Measurements from ENCODE around the gene CNTFR. TPM values are rescaled to one million over a fixed set of nuclear protein-coding genes. Genes with fewer than 3 reads are reported as not detected.

Gene CNTFR
- total and polyA plus RNA-seq, 2 of the 8 experiments (the other 6 are each of a cell fraction or from before 2014, with no cell fraction given), result 1.2 to 4.2 TPM

DNA sequence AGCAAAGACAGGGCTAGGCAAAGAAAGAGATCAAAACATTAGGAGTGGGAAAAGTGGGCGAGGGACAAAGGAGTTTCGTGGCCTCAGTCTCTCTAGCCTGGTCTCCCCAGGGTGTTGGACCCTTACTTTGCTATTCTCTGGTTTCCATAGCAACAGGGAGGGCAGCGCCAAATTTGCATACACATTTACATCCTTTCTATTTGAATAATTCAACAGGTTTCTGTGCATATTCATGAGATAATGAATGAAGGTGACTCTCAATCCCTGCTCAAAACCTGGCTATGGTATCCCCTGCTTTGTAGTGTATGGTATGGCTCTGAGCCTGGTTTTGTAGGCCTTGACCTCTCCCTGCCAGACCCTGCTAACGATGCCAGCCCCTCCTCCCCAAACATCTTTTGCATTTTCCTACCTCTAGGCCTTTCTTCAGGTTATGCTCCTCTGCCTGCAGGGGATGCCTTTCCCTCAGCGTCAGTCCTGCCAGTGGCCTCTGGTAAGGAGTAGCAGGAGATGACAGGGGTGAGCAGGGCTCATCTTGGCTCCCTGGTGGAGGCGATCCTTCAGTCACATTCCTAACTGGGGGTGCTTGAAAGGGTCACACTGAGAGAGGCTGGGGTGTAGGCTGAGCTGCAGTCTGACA is 12.5 kb upstream of the CNTFR start (continued):
- TF ChIP-seq, protein P1, sequence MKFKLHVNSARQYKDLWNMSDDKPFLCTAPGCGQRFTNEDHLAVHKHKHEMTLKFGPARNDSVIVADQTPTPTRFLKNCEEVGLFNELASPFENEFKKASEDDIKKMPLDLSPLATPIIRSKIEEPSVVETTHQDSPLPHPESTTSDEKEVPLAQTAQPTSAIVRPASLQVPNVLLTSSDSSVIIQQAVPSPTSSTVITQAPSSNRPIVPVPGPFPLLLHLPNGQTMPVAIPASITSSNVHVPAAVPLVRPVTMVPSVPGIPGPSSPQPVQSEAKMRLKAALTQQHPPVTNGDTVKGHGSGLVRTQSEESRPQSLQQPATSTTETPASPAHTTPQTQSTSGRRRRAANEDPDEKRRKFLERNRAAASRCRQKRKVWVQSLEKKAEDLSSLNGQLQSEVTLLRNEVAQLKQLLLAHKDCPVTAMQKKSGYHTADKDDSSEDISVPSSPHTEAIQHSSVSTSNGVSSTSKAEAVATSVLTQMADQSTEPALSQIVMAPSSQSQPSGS (IDR thresholded peaks at IDR 0.05; ENCODE audit: low read length), result no peak
- no peak for TF ChIP-seq CHD1 (IDR thresholded peaks at IDR 0.05; ENCODE audit: low read depth, low read length)
- peak; percentile 65; the same call in 1 of the 2 replicates for TF ChIP-seq POU5F1 (IDR thresholded peaks at IDR 0.05; ENCODE audit: low read depth, low read length)
- no peak; a peak in 1 of 4 replicates for TF ChIP-seq RAD21 (IDR thresholded peaks at IDR 0.05 in 1 of 2, conservative IDR thresholded peaks at IDR 0.05 in 1 of 2; ENCODE audit: low read depth in 2 of 2, low read length in 2 of 2)
- no peak for TF ChIP-seq MAFK (IDR thresholded peaks at IDR 0.05; ENCODE audit: low read depth, low read length)
- TF ChIP-seq NRF1 (IDR thresholded peaks at IDR 0.05; ENCODE audit: low read depth, low read length), result no peak
- TF ChIP-seq CHD2 (IDR thresholded peaks at IDR 0.05; ENCODE audit: low read length), result no peak
- no peak for TF ChIP-seq RXRA (IDR thresholded peaks at IDR 0.05; ENCODE audit: insufficient read depth, low read depth, low read length)
- no peak for TF ChIP-seq SP1 (IDR thresholded peaks at IDR 0.05; ENCODE audit: low read depth, low read length)
- TF ChIP-seq, protein P2, sequence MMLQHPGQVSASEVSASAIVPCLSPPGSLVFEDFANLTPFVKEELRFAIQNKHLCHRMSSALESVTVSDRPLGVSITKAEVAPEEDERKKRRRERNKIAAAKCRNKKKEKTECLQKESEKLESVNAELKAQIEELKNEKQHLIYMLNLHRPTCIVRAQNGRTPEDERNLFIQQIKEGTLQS (IDR thresholded peaks at IDR 0.05; ENCODE audit: insufficient read depth, low read depth, low read length), result no peak
- TF ChIP-seq PHF8 (conservative IDR thresholded peaks at IDR 0.05; ENCODE audit: low read depth, low read length), result no peak
- TF ChIP-seq ZNF274 (IDR thresholded peaks at IDR 0.05; ENCODE audit: borderline replicate concordance, extremely low read depth, low read length), result no peak
- no peak for TF ChIP-seq BRCA1 (IDR thresholded peaks at IDR 0.05; ENCODE audit: low read depth, low read length)
- TF ChIP-seq, protein P3, sequence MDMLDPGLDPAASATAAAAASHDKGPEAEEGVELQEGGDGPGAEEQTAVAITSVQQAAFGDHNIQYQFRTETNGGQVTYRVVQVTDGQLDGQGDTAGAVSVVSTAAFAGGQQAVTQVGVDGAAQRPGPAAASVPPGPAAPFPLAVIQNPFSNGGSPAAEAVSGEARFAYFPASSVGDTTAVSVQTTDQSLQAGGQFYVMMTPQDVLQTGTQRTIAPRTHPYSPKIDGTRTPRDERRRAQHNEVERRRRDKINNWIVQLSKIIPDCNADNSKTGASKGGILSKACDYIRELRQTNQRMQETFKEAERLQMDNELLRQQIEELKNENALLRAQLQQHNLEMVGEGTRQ (IDR thresholded peaks at IDR 0.05; ENCODE audit: low read length), result no peak
- TF ChIP-seq, protein P4, sequence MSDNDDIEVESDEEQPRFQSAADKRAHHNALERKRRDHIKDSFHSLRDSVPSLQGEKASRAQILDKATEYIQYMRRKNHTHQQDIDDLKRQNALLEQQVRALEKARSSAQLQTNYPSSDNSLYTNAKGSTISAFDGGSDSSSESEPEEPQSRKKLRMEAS (IDR thresholded peaks at IDR 0.05), result no peak
- TF ChIP-seq SIX5 (IDR thresholded peaks at IDR 0.05; ENCODE audit: low read depth, low read length), result no peak

Data from H1 (cell line).